Frontal cortex (tissue), 4 donors: ENCODE results near the gene CASP3. TPM values are rescaled to one million over a fixed set of nuclear protein-coding genes. Genes with fewer than 3 reads are reported as not detected.
"Not testable (repeated sequence)": the region's sequence is repeated elsewhere in the genome, so short reads cannot be mapped to it uniquely, and the experiment has no call there.

Source experiments
- DNase-seq, 2 donors: peaks; one replicate each; pipeline ENCODE4 v3.0.0; 2012; ENCODE audit warnings: low spot score in 2 of 2
- FAIRE-seq: peaks from 2 replicates; lab custom pipeline; 2012; peaks lifted over from hg19 to GRCh38; lab: Jason Lieb, UNC
- total RNA-seq: library from RNA; depleted of rRNA; stranded (reverse); fragments of >200 nt; gene quantifications from one replicate; pipeline ENCODE4 v1.2.3, GENCODE V29; 2014
- donor health status: control.
- donor health status: control.
- donor health status: control.

The CASP3 gene
- total RNA-seq, 1 donor from 2014 or later, result 72.6 TPM

DNA sequence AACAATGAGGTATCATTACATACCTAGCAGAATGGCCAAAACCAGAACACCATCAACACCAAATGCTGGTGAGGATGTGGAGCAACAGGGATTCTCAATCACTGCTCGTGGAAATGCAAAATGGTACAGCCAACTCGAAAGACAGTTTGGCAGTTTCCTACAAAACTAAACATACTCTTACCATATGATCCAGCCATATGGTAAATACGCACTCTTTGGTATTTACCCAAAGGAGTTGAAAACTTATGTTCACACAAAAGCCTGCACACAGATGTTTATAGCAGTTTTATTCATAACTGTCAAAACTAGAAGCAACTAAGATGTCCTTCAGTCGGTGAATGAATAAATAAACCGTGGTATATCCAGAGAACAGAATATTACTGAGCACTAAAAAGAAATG, 7.8 kb downstream of the CASP3 start:
- no peak for FAIRE-seq
- DNase-seq, result no peak

- FAIRE-seq (no peak), DNase-seq (no peak)
Observed at GRCh38 chr4:184641022-184641421, 8.2 kb downstream of the CASP3 start.

DNA sequence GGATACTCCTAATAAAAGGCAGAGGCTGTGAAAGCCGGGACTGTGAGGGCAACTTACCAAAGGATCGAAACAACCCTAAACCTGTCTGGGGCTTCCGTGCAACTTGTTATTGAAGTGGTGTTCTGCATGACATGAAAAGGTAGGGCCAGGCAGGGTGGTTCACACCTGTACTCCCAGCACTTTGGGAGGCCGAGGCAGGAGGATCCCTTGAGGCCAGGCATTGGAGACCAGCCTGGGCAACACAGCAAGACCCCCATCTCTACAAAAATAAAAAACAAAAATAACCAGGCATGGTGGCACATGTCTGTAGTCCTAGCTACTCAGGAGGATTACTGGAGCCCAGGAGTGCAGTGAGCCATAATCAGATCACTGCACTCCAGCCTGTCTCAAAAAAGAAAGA, 12.3 kb downstream of the CASP3 start:
- FAIRE-seq (no peak), DNase-seq (no peak)

GRCh38 chr4:184636144-184636543, 13.1 kb downstream of the CASP3 start:
- no peak for DNase-seq
- no peak for FAIRE-seq

GRCh38 chr4:184635381-184635780, 13.9 kb downstream of the CASP3 start:
- FAIRE-seq (no peak), DNase-seq (no peak)

GRCh38 chr4:184632842-184633241, 16.4 kb downstream of the CASP3 start:
- FAIRE-seq, result no peak
- no peak for DNase-seq

GRCh38 chr4:184628103-184628502, 21.1 kb downstream of the CASP3 start:
- no peak for FAIRE-seq
- DNase-seq, result no peak

DNA sequence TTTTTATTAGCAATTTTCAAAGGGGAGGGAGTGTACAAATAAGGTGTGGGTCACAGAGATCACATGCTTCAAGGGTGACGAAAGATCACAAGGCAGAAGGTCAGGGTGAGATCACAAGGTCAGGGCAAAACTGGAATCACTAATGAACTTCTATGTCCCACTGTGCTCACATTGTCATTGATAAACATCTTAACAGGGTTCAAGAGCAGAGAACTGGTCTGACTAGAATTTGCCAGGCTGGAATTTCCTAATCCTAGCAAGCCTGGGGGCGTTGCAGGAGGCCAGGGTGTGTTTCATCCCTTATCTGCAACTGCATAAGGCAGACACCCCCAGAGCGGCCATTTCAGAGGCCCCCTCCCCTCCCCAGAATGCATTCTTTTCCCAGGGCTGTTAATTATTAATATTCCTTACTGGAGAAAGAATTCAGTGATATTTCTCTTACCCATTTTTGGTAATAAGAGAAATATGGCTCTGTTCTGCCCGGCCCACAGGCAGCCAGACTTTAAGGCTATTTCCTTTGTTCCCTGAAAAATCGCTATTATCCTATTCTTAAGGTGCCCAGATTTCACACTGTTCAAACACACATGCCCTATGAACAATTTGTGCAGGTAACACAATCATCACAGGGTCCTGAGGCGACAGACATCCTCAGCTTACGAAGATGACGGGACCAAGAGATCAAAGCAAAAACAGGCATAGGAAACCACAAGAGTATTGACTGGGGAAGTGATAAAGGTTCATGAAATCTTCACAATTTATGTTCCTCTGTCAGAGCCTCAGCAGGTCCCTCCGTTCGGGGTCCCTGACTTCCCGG, 23.3 kb downstream of the CASP3 start:
- not testable (repeated sequence) for FAIRE-seq, DNase-seq

- FAIRE-seq (no peak), DNase-seq (no peak)
Observed at GRCh38 chr4:184624972-184625554, 24.2 kb downstream of the CASP3 start.

GRCh38 chr4:184624504-184624903, 24.7 kb downstream of the CASP3 start:
- not testable (repeated sequence) for FAIRE-seq, DNase-seq

GRCh38 chr4:184621518-184621917, 27.7 kb downstream of the CASP3 start:
- DNase-seq (no peak), FAIRE-seq (no peak)

GRCh38 chr4:184620212-184620867, 28.9 kb downstream of the CASP3 start:
- DNase-seq (no peak), FAIRE-seq (no peak)

GRCh38 chr4:184617600-184618196, 31.5 kb downstream of the CASP3 start:
- FAIRE-seq, result no peak
- no peak for DNase-seq

DNA sequence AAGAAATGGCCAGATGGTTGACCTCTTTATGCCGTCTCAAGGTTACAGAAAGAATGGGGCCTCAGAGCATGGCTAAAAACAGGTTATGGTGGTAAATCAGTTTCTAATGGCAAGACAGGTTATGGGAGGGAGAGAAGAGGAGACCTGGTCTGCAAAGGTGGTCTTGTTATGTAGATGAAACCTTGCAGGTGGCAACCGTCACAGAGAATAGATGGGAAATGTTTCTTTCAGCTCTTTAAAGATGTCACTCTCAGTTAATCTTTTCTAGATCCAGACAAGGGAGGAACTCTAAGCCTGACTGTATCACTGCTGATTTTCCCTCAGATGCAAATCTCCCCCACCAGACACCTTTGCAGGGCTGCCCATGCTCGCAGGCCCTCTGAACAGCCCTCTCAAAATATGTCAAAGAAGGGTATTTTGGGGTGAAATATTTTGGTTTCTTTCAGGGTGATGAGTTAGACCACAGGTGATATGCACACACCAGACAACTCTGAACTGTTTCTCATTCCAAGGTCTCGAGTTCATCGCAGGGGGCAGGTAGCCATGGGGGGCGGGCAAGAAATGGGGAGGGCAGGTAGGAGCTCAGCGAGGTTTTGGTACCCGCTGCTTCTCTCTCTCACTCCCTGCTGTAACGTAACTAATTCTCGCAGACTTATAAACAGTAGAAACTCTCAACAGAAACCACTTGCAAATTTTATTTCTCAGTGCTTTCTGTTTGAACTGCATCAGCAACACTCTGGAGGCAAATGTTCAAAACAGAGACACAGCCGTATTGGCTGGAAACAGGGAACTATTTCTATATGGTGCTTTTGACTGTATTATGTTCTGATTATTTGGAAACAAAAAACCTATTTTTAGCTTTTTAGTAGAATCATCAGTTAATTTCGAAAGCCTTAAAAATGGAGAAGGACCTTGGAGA, 32.4 kb downstream of the CASP3 start:
- DNase-seq (no peak), FAIRE-seq (no peak)

DNA sequence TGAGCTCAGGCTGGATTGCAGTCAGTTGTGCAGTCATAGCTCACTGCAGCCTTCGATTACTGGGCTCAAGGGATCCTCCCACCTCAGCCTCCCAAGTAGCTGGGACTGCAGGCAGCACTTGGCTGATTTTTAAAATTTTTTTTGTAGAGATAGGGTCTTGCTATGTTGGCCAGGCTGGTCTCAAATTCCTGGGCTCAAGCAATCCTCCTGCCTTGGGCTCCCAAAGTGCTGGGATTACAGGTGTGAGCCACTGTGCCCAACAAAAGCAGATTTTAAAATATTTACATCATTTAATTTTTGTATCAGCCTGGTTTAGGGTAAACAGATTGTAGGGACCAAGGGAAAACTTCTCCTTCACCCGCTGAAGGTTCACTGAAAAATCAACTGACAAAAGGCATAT, 33.1 kb downstream of the CASP3 start:
- not testable (repeated sequence) for DNase-seq, FAIRE-seq

DNA sequence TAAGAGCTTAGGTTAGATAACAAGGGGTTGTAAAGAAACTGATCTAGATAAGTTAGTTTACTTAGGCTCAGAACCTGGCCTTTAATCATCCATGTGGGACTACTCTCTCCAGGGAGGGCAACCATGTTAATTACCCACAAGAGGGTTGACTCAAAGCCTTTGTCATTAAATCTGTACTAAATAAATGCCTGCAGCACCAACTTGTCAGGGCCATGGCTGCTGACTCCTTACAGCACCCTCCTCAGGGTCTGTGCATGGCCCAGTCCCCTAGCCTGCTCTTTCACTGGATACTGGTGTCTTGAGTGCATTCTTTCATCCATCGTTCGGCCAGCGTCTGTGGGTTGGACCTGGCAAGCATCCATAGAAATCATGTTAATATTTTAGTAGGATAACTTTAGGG, 34.7 kb downstream of the CASP3 start:
- no peak for FAIRE-seq
- no peak for DNase-seq

- FAIRE-seq (no peak), DNase-seq (no peak)
Observed at GRCh38 chr4:184613405-184613804, 35.8 kb downstream of the CASP3 start.

GRCh38 chr4:184612074-184612473, 37.2 kb downstream of the CASP3 start:
- DNase-seq (no peak), FAIRE-seq (no peak)

DNA sequence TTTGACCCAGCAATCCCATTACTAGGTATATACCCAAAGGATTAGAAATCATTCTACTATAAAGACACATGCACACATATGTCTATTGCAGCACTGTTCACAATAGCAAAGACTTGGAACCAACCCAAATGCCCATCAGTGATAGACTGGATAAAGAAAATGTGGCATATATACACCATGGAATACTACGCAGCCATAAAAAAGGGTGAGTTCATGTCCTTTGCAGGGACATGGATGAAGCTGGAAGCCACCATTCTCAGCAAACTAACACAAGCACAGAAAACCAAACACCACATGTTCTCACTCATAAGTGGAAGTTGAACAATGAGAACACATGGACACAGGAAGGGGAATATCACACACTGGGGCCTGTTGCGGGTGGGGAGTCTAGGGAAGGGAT, 41.8 kb downstream of the CASP3 start:
- DNase-seq, FAIRE-seq: not testable (repeated sequence)

- not testable (repeated sequence) for DNase-seq, FAIRE-seq
Observed at GRCh38 chr4:184602857-184603256, 46.4 kb downstream of the CASP3 start.
